ENCODE measurements around the gene DAPK1.

DNA sequence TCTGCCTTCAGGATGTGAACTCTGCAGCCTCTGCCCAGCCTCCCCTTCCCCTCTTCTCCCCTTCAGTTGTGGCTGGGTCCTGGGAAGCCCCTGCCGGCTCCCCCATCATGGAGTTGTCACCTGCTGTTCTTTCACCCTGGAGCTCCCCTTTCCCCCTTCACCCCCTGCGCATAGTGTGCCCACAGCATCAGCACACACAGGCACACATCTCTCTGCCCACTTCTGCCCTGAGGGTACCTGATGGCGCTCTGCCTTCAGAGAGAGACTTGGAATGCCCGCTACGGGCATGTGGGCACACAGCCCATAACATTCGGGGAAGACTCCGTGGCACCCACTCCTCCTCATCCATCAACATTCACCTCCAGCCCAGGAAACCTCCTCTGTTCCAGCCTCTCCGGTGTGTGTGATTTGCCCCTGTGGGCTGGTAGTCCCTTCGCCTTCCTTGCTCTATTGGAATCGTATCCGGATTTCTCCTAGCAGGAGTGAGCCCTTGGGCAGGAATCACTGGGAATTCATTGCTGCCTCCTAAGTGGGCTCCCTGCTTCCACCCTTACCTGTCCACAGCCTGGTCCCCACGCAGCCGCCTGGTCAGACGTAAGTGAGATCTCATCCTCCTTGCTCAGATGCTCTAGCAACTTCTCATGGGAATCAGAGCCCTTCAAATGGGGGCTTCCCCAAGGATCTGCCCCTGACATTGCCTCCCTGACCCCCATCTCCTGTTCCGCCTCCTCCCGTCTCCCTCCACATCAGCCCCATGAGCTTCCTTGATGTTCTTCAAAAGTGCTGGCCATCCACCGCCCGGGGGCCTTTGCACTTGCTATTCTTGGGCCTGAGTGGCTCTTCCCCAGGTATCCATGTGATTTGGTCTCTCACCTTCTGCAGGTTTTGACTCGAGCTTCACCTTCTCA is 166.7 kb downstream of the DAPK1 start:
- no peak for TF ChIP-seq SMC3 (conservative IDR thresholded peaks at IDR 0.05; ENCODE audit: poor library complexity)
- TF ChIP-seq, protein P1, sequence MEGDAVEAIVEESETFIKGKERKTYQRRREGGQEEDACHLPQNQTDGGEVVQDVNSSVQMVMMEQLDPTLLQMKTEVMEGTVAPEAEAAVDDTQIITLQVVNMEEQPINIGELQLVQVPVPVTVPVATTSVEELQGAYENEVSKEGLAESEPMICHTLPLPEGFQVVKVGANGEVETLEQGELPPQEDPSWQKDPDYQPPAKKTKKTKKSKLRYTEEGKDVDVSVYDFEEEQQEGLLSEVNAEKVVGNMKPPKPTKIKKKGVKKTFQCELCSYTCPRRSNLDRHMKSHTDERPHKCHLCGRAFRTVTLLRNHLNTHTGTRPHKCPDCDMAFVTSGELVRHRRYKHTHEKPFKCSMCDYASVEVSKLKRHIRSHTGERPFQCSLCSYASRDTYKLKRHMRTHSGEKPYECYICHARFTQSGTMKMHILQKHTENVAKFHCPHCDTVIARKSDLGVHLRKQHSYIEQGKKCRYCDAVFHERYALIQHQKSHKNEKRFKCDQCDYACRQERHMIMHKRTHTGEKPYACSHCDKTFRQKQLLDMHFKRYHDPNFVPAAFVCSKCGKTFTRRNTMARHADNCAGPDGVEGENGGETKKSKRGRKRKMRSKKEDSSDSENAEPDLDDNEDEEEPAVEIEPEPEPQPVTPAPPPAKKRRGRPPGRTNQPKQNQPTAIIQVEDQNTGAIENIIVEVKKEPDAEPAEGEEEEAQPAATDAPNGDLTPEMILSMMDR (IDR thresholded peaks at IDR 0.05; ENCODE audit: poor library complexity, severe bottlenecking): no peak
- no peak for TF ChIP-seq EP300 (conservative IDR thresholded peaks at IDR 0.05; ENCODE audit: poor library complexity, severe bottlenecking)
- no peak for TF ChIP-seq EZH2 (IDR thresholded peaks at IDR 0.05; ENCODE audit: borderline replicate concordance, insufficient read depth, low read length, poor library complexity, severe bottlenecking)
- no peak for TF ChIP-seq POLR2AphosphoS5 (IDR thresholded peaks at IDR 0.05)
- TF ChIP-seq TAF1 (IDR thresholded peaks at IDR 0.05; ENCODE audit: low read depth): no peak
- no peak for TF ChIP-seq RAD21 (conservative IDR thresholded peaks at IDR 0.05)
